ENCODE measurements around the gene SORBS2.

- TF ChIP-seq EZH2 (IDR thresholded peaks at IDR 0.05; ENCODE audit: insufficient read depth, poor library complexity, severe bottlenecking): no peak
- TF ChIP-seq EZH2phosphoT487 (IDR thresholded peaks at IDR 0.05; ENCODE audit: insufficient read depth, low read depth): no peak
Measured at GRCh38 chr4:185740471-185740873, 71.5 kb downstream of the SORBS2 start.

Data from GM23248 (cell line).